HEK293 (cell line): ENCODE measurements around the gene MDH1B.
"Not testable (repeated sequence)": the region's sequence is repeated elsewhere in the genome, so short reads cannot be mapped to it uniquely, and the experiment has no call there.

Experiments used
- CTCF ChIA-PET: fragments of 350-600 bp; formaldehyde crosslinking; extraction: SDS; loops from one replicate; lab custom pipeline; 2021; ENCODE audit warnings: antibody characterized with exemption; lab: Yijun Ruan, JAX
- POLR2A ChIA-PET: fragments of 300-600 bp; formaldehyde crosslinking; extraction: SDS; loops from one replicate; lab custom pipeline; 2020; ENCODE audit warnings: antibody characterized with exemption, inconsistent platforms; lab: Yijun Ruan, JAX
- H3K27ac ChIP-seq: fragments of 200-500 bp; sonication (Bioruptor generic); 2 replicates; pipeline ENCODE4 v1.5.1; 2014; ENCODE audit warnings: low read depth, low read length, control low read depth, inconsistent platforms; ENCODE audit errors: extremely low read depth
- H3K36me3 ChIP-seq, 2 experiments: fragments of 200-500 bp in 1 of 2; sonication (Bioruptor generic) in 1 of 2; 1 replicate in 1 of 2; 2 replicates in 1 of 2; pipeline ENCODE4 v1.5.1; 2014 to 2017; ENCODE audit warnings: inconsistent platforms in 2 of 2, low read length in 2 of 2; ENCODE audit not compliant: control insufficient read depth in 2 of 2, insufficient read depth in 1 of 2
- H3K4me1 ChIP-seq: fragments of 200-500 bp; sonication (Bioruptor generic); 2 replicates; pipeline ENCODE4 v1.5.1; 2014; ENCODE audit warnings: mild to moderate bottlenecking, low read length, inconsistent platforms; ENCODE audit not compliant: control insufficient read depth, insufficient read depth
- H3K4me3 ChIP-seq: 2 replicates; pipeline ENCODE4 v1.5.1; 2011; ENCODE audit warnings: low read depth, mild to moderate bottlenecking, control low read depth, low read length, moderate library complexity
- H3K9me3 ChIP-seq: fragments of 200-500 bp; sonication (Bioruptor generic); 2 replicates; pipeline ENCODE4 v1.5.1; 2014; ENCODE audit warnings: low read depth, low read length, inconsistent platforms; ENCODE audit not compliant: control insufficient read depth, insufficient read depth
- INSM2 ChIP-seq: fragments of 450-650 bp; formaldehyde crosslinking; IDR thresholded peaks from 2 replicates; pipeline ENCODE4 v1.5.1; 2016; ENCODE audit warnings: missing biosample characterization, missing genetic modification characterization
- KLF16 ChIP-seq: fragments of 450-650 bp; formaldehyde crosslinking; IDR thresholded peaks from 2 replicates; pipeline ENCODE4 v1.5.1; 2017; ENCODE audit warnings: missing biosample characterization, missing genetic modification characterization
- SCRT1 ChIP-seq: fragments of 450-650 bp; formaldehyde crosslinking; IDR thresholded peaks from 2 replicates; pipeline ENCODE4 v1.5.1; 2016; ENCODE audit warnings: missing biosample characterization, missing genetic modification characterization, borderline replicate concordance
- SCRT2 ChIP-seq: fragments of 450-650 bp; formaldehyde crosslinking; IDR thresholded peaks from 2 replicates; pipeline ENCODE4 v1.5.1; 2016; ENCODE audit warnings: missing biosample characterization, missing genetic modification characterization
- TCF7L2 ChIP-seq: IDR thresholded peaks from 2 replicates; pipeline ENCODE4 v1.6.1; 2011; ENCODE audit warnings: low read depth, mild to moderate bottlenecking, inconsistent platforms, low read length, moderate library complexity, borderline replicate concordance
- TRIM28 ChIP-seq: IDR thresholded peaks from 2 replicates; pipeline ENCODE4 v1.6.1; 2011; ENCODE audit warnings: low read length, control low read depth, borderline replicate concordance
- ZFP69B ChIP-seq: fragments of 450-650 bp; formaldehyde crosslinking; IDR thresholded peaks from 2 replicates; pipeline ENCODE4 v1.5.1; 2016; ENCODE audit warnings: missing biosample characterization, missing genetic modification characterization
- ZNF140 ChIP-seq: fragments of 450-650 bp; formaldehyde crosslinking; IDR thresholded peaks from 2 replicates; pipeline ENCODE4 v1.5.1; 2016; ENCODE audit warnings: missing biosample characterization, missing genetic modification characterization
- ZNF174 ChIP-seq: fragments of 450-650 bp; formaldehyde crosslinking; IDR thresholded peaks from 2 replicates; pipeline ENCODE4 v1.5.0; 2017; ENCODE audit warnings: missing biosample characterization, mild to moderate bottlenecking, missing genetic modification characterization
- ZNF19 ChIP-seq: fragments of 450-650 bp; formaldehyde crosslinking; IDR thresholded peaks from 2 replicates; pipeline ENCODE4; 2016; ENCODE audit warnings: missing biosample characterization, missing genetic modification characterization, low read depth
- ZNF2 ChIP-seq: fragments of 450-650 bp; formaldehyde crosslinking; IDR thresholded peaks from 2 replicates; pipeline ENCODE4 v1.5.1; 2016; ENCODE audit warnings: missing biosample characterization, missing genetic modification characterization
- ZNF26 ChIP-seq: fragments of 450-650 bp; formaldehyde crosslinking; IDR thresholded peaks from 2 replicates; pipeline ENCODE4 v1.5.1; 2016; ENCODE audit warnings: missing biosample characterization, missing genetic modification characterization
- ZNF266 ChIP-seq: fragments of 450-650 bp; formaldehyde crosslinking; IDR thresholded peaks from 2 replicates; pipeline ENCODE4 v1.5.1; 2016; ENCODE audit warnings: missing biosample characterization, missing genetic modification characterization, low read depth
- ZNF280C ChIP-seq: fragments of 450-650 bp; formaldehyde crosslinking; IDR thresholded peaks from 2 replicates; pipeline ENCODE4 v1.5.1; 2016; ENCODE audit warnings: missing biosample characterization, missing genetic modification characterization
- ZNF324 ChIP-seq: fragments of 450-650 bp; formaldehyde crosslinking; IDR thresholded peaks from 2 replicates; pipeline ENCODE4 v1.5.1; 2016; ENCODE audit warnings: missing biosample characterization, missing genetic modification characterization
- ZNF639 ChIP-seq: fragments of 450-650 bp; formaldehyde crosslinking; IDR thresholded peaks from 2 replicates; pipeline ENCODE4 v1.5.1; 2016; ENCODE audit warnings: missing biosample characterization, missing genetic modification characterization
- ZNF670 ChIP-seq: fragments of 450-650 bp; formaldehyde crosslinking; IDR thresholded peaks from 2 replicates; pipeline ENCODE4 v1.5.1; 2016; ENCODE audit warnings: missing biosample characterization, missing genetic modification characterization, low read depth

MDH1B gene

GRCh38 chr2:206765242-206766056, at the start of gene MDH1B, which contains the start of gene FASTKD2 (continued):
- TF ChIP-seq ZNF26 (no peak), ZNF2 (tag by site-specific recombination) (0 out of 2 replicates have a peak, but pooled peaks have one; percentile 13), ZFP69B (tag by site-specific recombination) (peak; percentile 92; the same call in 1 of the 2 replicates), TRIM28 (0 out of 2 replicates have a peak, but pooled peaks have one; percentile 47), SCRT2 (tag by site-specific recombination) (no peak), ZNF280C (tag by site-specific recombination) (no peak)

- H3K36me3 ChIP-seq = no peaks in the 10 kb centered on the region
- H3K4me1 ChIP-seq = no peaks in the 10 kb centered on the region
- no peak for TF ChIP-seq ZNF174 (tag by site-specific recombination)
- TF ChIP-seq, all 188 proteins: peak for 0
- Histone ChIP-seq H3K4me3 (no peak overlapping the region), H3K9me3 (no peaks in the 10 kb centered on the region), H3K27ac (no peak overlapping the region)
- POLR2A ChIA-PET = no interaction called here
- CTCF ChIA-PET = interaction anchor here (0.7 to 0.9 kb wide), 2 partner anchors 14 to 474 kb away, joined by 3 read pairs; no protein-coding TSS in a partner anchor
These were observed 49.4 kb upstream of the MDH1B start for GRCh38 chr2:206814498-206814897.

- CTCF ChIA-PET = interaction anchor here (0.7 kb wide), 1 partner anchor 35 kb away, joined by 3 read pairs; no protein-coding TSS in a partner anchor
- H3K36me3 ChIP-seq, H3K4me1 ChIP-seq, H3K27ac ChIP-seq, H3K4me3 ChIP-seq, POLR2A ChIA-PET, H3K9me3 ChIP-seq: not testable (repeated sequence)
These were observed 47.3 kb upstream of the MDH1B start for GRCh38 chr2:206812471-206812870.

GRCh38 chr2:206807624-206808023, 42.5 kb upstream of the MDH1B start:
- H3K4me3 ChIP-seq, H3K27ac ChIP-seq, H3K36me3 ChIP-seq: not testable (repeated sequence)

GRCh38 chr2:206805887-206806607, 40.9 kb upstream of the MDH1B start:
- H3K4me1 ChIP-seq = no peaks in the 10 kb centered on the region
- H3K27ac ChIP-seq = no peak overlapping the region
- H3K4me3 ChIP-seq = no peak overlapping the region
- CTCF ChIA-PET = interaction anchor here (0.7 kb wide), 2 partner anchors 15 to 27 kb away, joined by 3 to 7 read pairs; no protein-coding TSS in a partner anchor
- no peaks in the 10 kb centered on the region for H3K36me3 ChIP-seq
- H3K9me3 ChIP-seq = no peaks in the 10 kb centered on the region
- POLR2A ChIA-PET = no interaction called here
- TF ChIP-seq KLF16 (tag by site-specific recombination) = no peak
- TF ChIP-seq ZNF639 (tag by site-specific recombination) = no peak
- TF ChIP-seq ZNF266 (tag by site-specific recombination) = no peak
- TF ChIP-seq SCRT1 (tag by site-specific recombination) = no peak
- no peak for TF ChIP-seq TCF7L2
- TF ChIP-seq ZNF19 = no peak
- TF ChIP-seq ZNF140 (tag by site-specific recombination) = no peak
- TF ChIP-seq ZNF324 = no peak
- no peak for TF ChIP-seq ZNF670
- TF ChIP-seq INSM2 (tag by site-specific recombination) = no peak

More at GRCh38 chr2:206807624-206808023, 42.5 kb upstream of the MDH1B start:
- CTCF ChIA-PET, POLR2A ChIA-PET, H3K4me1 ChIP-seq, H3K9me3 ChIP-seq: not testable (repeated sequence)
